B cell (primary cell): ENCODE data around the gene USP6NL. TPM values are rescaled to one million over a fixed set of nuclear protein-coding genes. Genes with fewer than 3 reads are reported as not detected.

ENCODE experiments used
- ATAC-seq: fragments of 200-7000 bp; cut with Tn5 transposase; one replicate; pipeline ENCODE4 v1.10.0; 2021; ENCODE audit warnings: low read depth, mild to moderate bottlenecking, moderate number of reproducible peaks, moderate library complexity
- CTCF ChIA-PET: fragments of 350-600 bp; sonication (Branson Sonifier 250); formaldehyde crosslinking; loops from one replicate; lab custom pipeline; 2021; ENCODE audit warnings: antibody characterized with exemption, inconsistent platforms; lab: Charles Lee
- POLR2A ChIA-PET: fragments of 350-600 bp; sonication (Branson Sonifier 250); formaldehyde crosslinking; loops from one replicate; lab custom pipeline; 2021; ENCODE audit warnings: antibody characterized with exemption; lab: Charles Lee
- DNase-seq: peaks from one replicate; pipeline ENCODE4 v3.0.0; 2013
- H2AFZ ChIP-seq: 2 replicates; pipeline ENCODE4 v1.6.1; 2012; ENCODE audit warnings: mild to moderate bottlenecking, low read depth, low read length; ENCODE audit not compliant: insufficient read depth, poor library complexity, severe bottlenecking
- H3K27ac ChIP-seq, 2 donors: 1 replicate in 1 of 2; 2 replicates in 1 of 2; pipeline ENCODE4 v1.5.1; 2012 to 2013; ENCODE audit warnings: low read length in 2 of 2, mild to moderate bottlenecking in 2 of 2, moderate library complexity in 1 of 2
- H3K27me3 ChIP-seq, 4 experiments: fragments of 200-600 bp in 1 of 4; sonication (generic) in 1 of 4; replicated peaks in 1 of 4; 1 replicate in 2 of 4; 2 replicates in 2 of 4; pipeline versions ENCODE4 v1.6.1 to v1.7.0; 2013 to 2016; ENCODE audit warnings: low read length in 3 of 4, mild to moderate bottlenecking in 2 of 4, mixed read lengths in 1 of 4, moderate library complexity in 1 of 4; ENCODE audit not compliant: insufficient read depth in 4 of 4, control insufficient read depth in 3 of 4; ENCODE audit errors: control extremely low read depth in 1 of 4
- H3K36me3 ChIP-seq, 2 experiments: replicated peaks in 1 of 2; 1 replicate in 1 of 2; 2 replicates in 1 of 2; pipeline versions ENCODE4 v1.6.1 to v1.7.1; 2013; ENCODE audit warnings: low read length in 1 of 2; ENCODE audit not compliant: insufficient read depth in 2 of 2, control insufficient read depth in 1 of 2; ENCODE audit errors: control extremely low read depth in 1 of 2, extremely low read depth in 1 of 2
- H3K4me1 ChIP-seq, 2 donors: fragments of 200-600 bp in 1 of 2; sonication (generic) in 1 of 2; 1 replicate in 1 of 2; 2 replicates in 1 of 2; pipeline versions ENCODE4 v1.5.1 to v1.6.1; 2013 to 2017; ENCODE audit warnings: low read length in 2 of 2; ENCODE audit not compliant: control insufficient read depth in 2 of 2, insufficient read depth in 2 of 2
- H3K4me2 ChIP-seq: replicated peaks from 2 replicates; pipeline ENCODE3; 2012; ENCODE audit warnings: mild to moderate bottlenecking, low read depth, low read length; ENCODE audit not compliant: poor library complexity, severe bottlenecking
- H3K4me3 ChIP-seq, 5 experiments: fragments of 200-600 bp in 1 of 5; sonication (generic) in 1 of 5; 1 replicate in 3 of 5; 2 replicates in 2 of 5; pipeline versions ENCODE4 v1.5.1 to v1.7.0; 2011 to 2016; ENCODE audit warnings: low read length in 4 of 5, mild to moderate bottlenecking in 4 of 5, low read depth in 2 of 5, control low read depth in 1 of 5, moderate library complexity in 1 of 5; ENCODE audit not compliant: insufficient read depth in 1 of 5; ENCODE audit errors: control extremely low read depth in 1 of 5, extremely low read depth in 1 of 5
- H3K79me2 ChIP-seq: fragments of 200-600 bp; sonication (generic); one replicate; pipeline ENCODE4 v1.6.0; 2016; ENCODE audit warnings: low read length; ENCODE audit not compliant: control insufficient read depth, insufficient read depth
- H3K9ac ChIP-seq: fragments of 200-600 bp; sonication (generic); 2 replicates; pipeline ENCODE4 v1.6.1; 2017; ENCODE audit warnings: mild to moderate bottlenecking, low read length, moderate library complexity
- H3K9me3 ChIP-seq, 3 donors: one replicate each; pipeline versions ENCODE4 v1.6.1 to v1.7.1; 2013; ENCODE audit warnings: low read length in 2 of 3; ENCODE audit not compliant: control insufficient read depth in 2 of 3, insufficient read depth in 1 of 3; ENCODE audit errors: control extremely low read depth in 1 of 3
- H4K20me1 ChIP-seq: 2 replicates; pipeline ENCODE4 v1.6.0; 2012; ENCODE audit warnings: mild to moderate bottlenecking, low read length; ENCODE audit not compliant: insufficient read depth, control insufficient read depth, poor library complexity, severe bottlenecking
- H3K27ac Mint-ChIP-seq: one replicate; pipeline ENCODE4 v1.8.0; 2021; ENCODE audit warnings: mixed read lengths
- H3K27me3 Mint-ChIP-seq: one replicate; pipeline ENCODE4 v1.8.0; 2021; ENCODE audit warnings: mixed read lengths
- H3K4me1 Mint-ChIP-seq: one replicate; pipeline ENCODE4 v1.8.0; 2021; ENCODE audit warnings: mixed read lengths
- H3K4me3 Mint-ChIP-seq: one replicate; pipeline ENCODE4 v1.8.0; 2021; ENCODE audit warnings: mixed read lengths
- H3K9me3 Mint-ChIP-seq: one replicate; pipeline ENCODE4 v1.8.0; 2022; ENCODE audit warnings: mixed read lengths; ENCODE audit not compliant: insufficient read depth
- CTCF ChIP-seq: fragments of 200-600 bp; IDR thresholded peaks from one replicate; pipeline ENCODE4 v1.8.0; 2022; ENCODE audit warnings: antibody characterized with exemption, mild to moderate bottlenecking
- EZH2 ChIP-seq: IDR thresholded peaks from 2 replicates; pipeline ENCODE4 v1.6.1; 2012; ENCODE audit warnings: borderline replicate concordance, low read depth, mild to moderate bottlenecking, moderate library complexity, low read length; ENCODE audit not compliant: insufficient read depth, poor library complexity, severe bottlenecking
- WGBS: methylation state at CpG from one replicate; pipeline ENCODE4 v1.1.5; 2013; ENCODE audit warnings: missing lambda C conversion rate; ENCODE audit not compliant: insufficient coverage; 5-methylcytosine and 5-hydroxymethylcytosine counted together
- intact Hi-C: fragments of 100-400 bp; cut with micrococcal nuclease; formaldehyde crosslinking; loops from one replicate; pipeline ENCODE4 v1.10.0; 2022
- polyA plus RNA-seq: library from polyadenylated mRNA; depleted of rRNA; stranded (reverse); fragments of >200 nt; gene quantifications from 2 replicates; pipeline ENCODE4 v1.2.3, GENCODE V29; 2012
- total RNA-seq, 2 donors: library from RNA; stranded (reverse); fragments of 120-200 nt in 1 of 2; gene quantifications; 1 replicate in 1 of 2; 2 replicates in 1 of 2; pipeline versions ENCODE4 v1.2.3 to v1.2.4, GENCODE V29; 2013 to 2022

Gene USP6NL
- total and polyA plus RNA-seq, 2 donors (not counting 1 experiment from before 2014, with no cell fraction given), result 27.0 to 61.5 TPM

DNA sequence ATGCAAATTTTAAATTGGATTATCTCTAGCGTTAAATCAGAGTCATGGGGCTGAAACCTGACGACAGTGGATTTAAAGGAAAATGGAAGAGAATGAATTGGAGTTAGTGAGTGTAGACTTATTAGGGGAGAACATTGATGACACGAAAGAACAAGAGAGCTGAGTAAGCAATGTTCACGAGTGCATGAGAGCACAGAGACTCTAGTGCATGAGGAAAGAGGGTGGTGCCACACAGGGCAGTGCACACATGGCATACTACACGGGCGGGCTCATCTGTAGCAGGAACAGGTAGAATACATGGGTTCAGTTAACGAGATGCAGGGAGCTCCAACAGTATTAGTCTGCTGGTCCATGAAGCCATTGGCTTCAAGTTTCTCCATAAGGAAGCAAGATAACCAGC, 53.9 kb downstream of the USP6NL start:
- H3K9me3 Mint-ChIP-seq, result peaks cover 2% of the 10 kb centered on the region
- peak overlapping the region; percentile 80 for H3K27ac Mint-ChIP-seq
- H3K27me3 ChIP-seq, result no peaks in the 10 kb centered on the region
- peaks cover 82% of the 10 kb centered on the region for H3K4me1 Mint-ChIP-seq
- H3K27ac ChIP-seq, result peak overlapping the region in 1 of 2 donors; percentile 40
- peak overlapping the region; percentile 66 for H3K4me3 Mint-ChIP-seq
- no peaks in the 10 kb centered on the region for H3K36me3 ChIP-seq
- 57% methylated on average over 7 of the region's 7 CpGs for WGBS
- peaks cover 0 to 8% (median 5%) of the 10 kb centered on the region in 3 donors for H3K9me3 ChIP-seq
- ATAC-seq, result peak; percentile 48
- no peak overlapping the region for H2AFZ ChIP-seq
- H3K9ac ChIP-seq, result no peak overlapping the region
- peak overlapping the region; percentile 35 for H3K4me2 ChIP-seq
- DNase-seq, result peak; percentile 57
- H3K79me2 ChIP-seq, result peaks cover 95% of the 10 kb centered on the region
- POLR2A ChIA-PET, result interaction anchor here (1.3 to 1.5 kb wide), 2 partner anchors 22 to 52 kb away, joined by 3 read pairs; no protein-coding TSS in a partner anchor
- CTCF ChIA-PET, result interaction anchor here (1.3 kb wide), 1 partner anchor 200 kb away, joined by 4 read pairs; no protein-coding TSS in a partner anchor
- no peak overlapping the region for H3K4me3 ChIP-seq
- H4K20me1 ChIP-seq, result no peaks in the 10 kb centered on the region
- peaks cover 78 to 87% of the 10 kb centered on the region in 2 donors for H3K4me1 ChIP-seq
- no peak for TF ChIP-seq EZH2
- no peak for TF ChIP-seq CTCF
- intact Hi-C loops, result no loop called here
- no peaks in the 10 kb centered on the region for H3K27me3 Mint-ChIP-seq

- TF ChIP-seq EZH2 (no peak), CTCF (no peak)
- POLR2A ChIA-PET, result no interaction called here
- Histone ChIP-seq H3K27me3 (no peaks in the 10 kb centered on the region), H3K27ac (peak overlapping the region in 1 of 2 donors; percentile 66), H3K9me3 (peaks cover 0 to 8% (median 5%) of the 10 kb centered on the region in 3 donors), H3K79me2 (peaks cover 94% of the 10 kb centered on the region), H3K9ac (no peak overlapping the region), H3K36me3 (no peaks in the 10 kb centered on the region), H3K4me3 (no peak overlapping the region), H2AFZ (no peak overlapping the region), H3K4me2 (peak overlapping the region; percentile 17), H4K20me1 (no peaks in the 10 kb centered on the region), H3K4me1 (peaks cover 77 to 83% of the 10 kb centered on the region in 2 donors)
- Mint-ChIP-seq H3K4me1 (peaks cover 84% of the 10 kb centered on the region), H3K9me3 (peaks cover 2% of the 10 kb centered on the region), H3K27me3 (no peaks in the 10 kb centered on the region), H3K4me3 (peak overlapping the region; percentile 14), H3K27ac (peak overlapping the region; percentile 74)
- CTCF ChIA-PET, result interaction anchor here (2.0 kb wide), 1 partner anchor 20 kb away, joined by 5 read pairs; no protein-coding TSS in a partner anchor
- DNase-seq (no peak), ATAC-seq (no peak)
- intact Hi-C loops, result no loop called here
These were observed 55.9 kb downstream of the USP6NL start for GRCh38 chr10:11555556-11555955.
